Activated CD4-positive, alpha-beta T cell treated with anti-CD3 and anti-CD28 coated beads, Interleukin-2, amount 10 ng/mL, durations not matched to agents 7 days and 5 days (primary cell): ENCODE measurements around the gene AKR1B1. TPM values are rescaled to one million over a fixed set of nuclear protein-coding genes. Genes with fewer than 3 reads are reported as not detected.

Experiments
- CTCF ChIA-PET: fragments of 350-600 bp; sonication (Branson Sonifier 250); formaldehyde crosslinking; loops from one replicate; lab custom pipeline; 2021; ENCODE audit warnings: antibody characterized with exemption; lab: Charles Lee
- POLR2A ChIA-PET: fragments of 350-600 bp; sonication (Branson Sonifier 250); formaldehyde crosslinking; loops from one replicate; lab custom pipeline; 2021; ENCODE audit warnings: antibody characterized with exemption; lab: Charles Lee
- DNase-seq: peaks from one replicate; pipeline ENCODE4 v3.0.0-alpha.2; 2020
- H3K27ac Mint-ChIP-seq: one replicate; pipeline ENCODE4 v1.8.0; 2021; ENCODE audit warnings: mild to moderate bottlenecking, moderate library complexity, mixed read lengths
- H3K27me3 Mint-ChIP-seq: one replicate; pipeline ENCODE4 v1.8.0; 2021; ENCODE audit warnings: mixed read lengths
- H3K36me3 Mint-ChIP-seq: one replicate; pipeline ENCODE4 v1.8.0; 2021; ENCODE audit warnings: low read depth, mixed read lengths
- H3K4me1 Mint-ChIP-seq: one replicate; pipeline ENCODE4 v1.8.0; 2021; ENCODE audit warnings: mixed read lengths
- H3K4me3 Mint-ChIP-seq: one replicate; pipeline ENCODE4 v1.8.0; 2021; ENCODE audit warnings: mild to moderate bottlenecking, moderate library complexity, mixed read lengths
- H3K9me3 Mint-ChIP-seq: one replicate; pipeline ENCODE4 v1.8.0; 2021; ENCODE audit warnings: mixed read lengths
- total RNA-seq, 2 experiments: library from RNA; stranded (reverse); gene quantifications; one replicate each; pipeline ENCODE4 v1.2.3, GENCODE V29; 2021

AKR1B1 gene
- total RNA-seq, 2 experiments from 2014 or later, result 98.1 to 106 TPM

DNA sequence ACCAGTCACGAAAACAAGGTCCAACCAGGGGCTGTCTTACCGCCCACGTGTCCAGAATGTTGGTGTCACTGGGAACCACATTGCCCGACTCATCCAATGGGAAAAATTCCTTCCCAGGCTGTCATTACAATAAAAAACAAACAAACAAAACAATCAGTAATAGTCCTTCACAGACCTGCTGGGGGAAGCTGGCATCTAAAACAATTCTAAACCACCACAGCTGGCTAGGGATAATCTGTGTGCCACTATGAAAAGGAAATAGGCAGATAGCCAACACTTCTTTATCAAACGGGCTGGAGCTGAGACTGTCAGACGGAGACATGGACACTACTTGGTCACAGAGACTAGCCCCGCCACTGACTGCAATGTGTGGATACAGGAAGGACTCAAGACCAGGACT, 9.2 kb downstream of the AKR1B1 start:
- Mint-ChIP-seq H3K27ac (no peak overlapping the region), H3K27me3 (no peaks in the 10 kb centered on the region), H3K4me1 (peaks cover 23% of the 10 kb centered on the region), H3K9me3 (no peaks in the 10 kb centered on the region), H3K36me3 (peaks cover 46% of the 10 kb centered on the region), H3K4me3 (no peak overlapping the region)
- DNase-seq, result no peak
- CTCF ChIA-PET, result interaction anchor here (0.9 kb wide), 1 partner anchor 10 kb away, joined by 5 read pairs; the partner anchor contains the start of gene AKR1B1
- POLR2A ChIA-PET, result no interaction called here

DNA sequence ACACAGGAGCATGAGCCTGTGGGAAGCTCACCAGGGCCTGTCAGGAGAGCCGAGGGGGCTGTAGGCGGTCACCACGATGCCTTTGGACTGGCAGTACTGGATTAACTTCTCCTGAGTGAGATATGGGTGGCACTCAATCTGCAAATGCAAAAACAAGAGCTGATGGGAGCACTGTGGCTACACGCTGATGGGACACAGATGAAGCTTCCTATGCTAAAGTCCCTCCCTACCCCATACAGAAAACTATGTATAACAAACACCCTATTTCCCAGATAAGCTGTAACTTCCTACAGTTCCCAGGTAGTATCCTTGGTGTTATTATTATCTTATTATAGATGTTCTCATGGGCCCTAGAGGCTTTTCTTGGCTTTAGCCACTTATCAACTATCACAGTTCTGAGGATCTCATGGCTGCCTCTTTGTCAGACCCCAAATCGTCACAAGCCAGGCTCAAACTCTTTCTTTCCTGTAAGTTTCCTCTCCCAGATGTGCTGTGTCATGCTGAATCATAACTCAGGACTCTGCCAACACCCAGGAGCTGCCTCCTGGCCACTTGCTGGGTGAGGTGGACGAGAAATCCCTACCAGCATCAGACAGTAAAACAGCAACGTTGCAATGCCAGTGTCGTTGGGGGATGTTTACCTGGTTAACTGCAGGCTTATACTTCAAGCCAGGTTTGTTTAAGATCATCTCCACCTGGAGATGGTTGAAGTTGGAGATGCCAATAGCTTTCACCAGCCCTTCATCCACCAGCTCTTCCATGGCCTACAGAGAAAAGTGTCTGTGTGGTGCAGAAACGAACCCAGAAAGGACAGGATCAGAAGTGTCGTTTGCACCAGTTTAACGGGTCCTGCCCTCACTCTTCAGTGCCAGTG, 10.3 kb downstream of the AKR1B1 start:
- Mint-ChIP-seq H3K36me3 (peaks cover 47% of the 10 kb centered on the region), H3K4me3 (no peak overlapping the region), H3K4me1 (peaks cover 12% of the 10 kb centered on the region), H3K27me3 (no peaks in the 10 kb centered on the region), H3K9me3 (no peaks in the 10 kb centered on the region), H3K27ac (no peak overlapping the region)
- DNase-seq, result no peak
- CTCF ChIA-PET, result interaction anchor here (0.7 to 1.7 kb wide), 3 partner anchors 10 to 223 kb away, joined by 3 to 11 read pairs (median 5); partner anchors contain the start of gene AKR1B1
- POLR2A ChIA-PET, result no interaction called here

DNA sequence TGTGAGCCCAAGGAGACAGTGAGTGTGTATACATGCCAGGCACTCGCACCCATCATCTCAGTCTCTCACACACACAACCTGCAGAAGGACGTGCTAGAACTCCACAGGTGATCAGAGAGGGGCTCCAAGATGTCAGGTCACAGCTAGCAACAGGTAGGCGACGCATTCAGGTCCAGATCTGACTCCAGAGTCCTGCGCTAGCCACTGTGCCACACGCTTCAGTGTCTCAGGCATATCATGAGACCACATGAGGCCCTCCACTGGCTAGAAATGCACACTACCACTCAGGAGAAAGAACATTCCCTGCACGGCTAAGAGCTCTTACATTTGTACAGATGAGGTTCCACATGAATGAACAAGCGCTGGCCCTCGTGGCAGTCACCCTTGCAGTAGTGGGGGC, 11.5 kb downstream of the AKR1B1 start:
- peaks cover 3% of the 10 kb centered on the region for H3K4me1 Mint-ChIP-seq
- DNase-seq, result no peak
- H3K27ac Mint-ChIP-seq, result no peak overlapping the region
- no peak overlapping the region for H3K4me3 Mint-ChIP-seq
- peaks cover 45% of the 10 kb centered on the region for H3K36me3 Mint-ChIP-seq
- POLR2A ChIA-PET, result no interaction called here
- H3K27me3 Mint-ChIP-seq, result no peaks in the 10 kb centered on the region
- CTCF ChIA-PET, result interaction anchor here (2.1 to 2.9 kb wide), 2 partner anchors 10 to 15 kb away, joined by 8 to 14 read pairs; no protein-coding TSS in a partner anchor
- H3K9me3 Mint-ChIP-seq, result no peaks in the 10 kb centered on the region

DNA sequence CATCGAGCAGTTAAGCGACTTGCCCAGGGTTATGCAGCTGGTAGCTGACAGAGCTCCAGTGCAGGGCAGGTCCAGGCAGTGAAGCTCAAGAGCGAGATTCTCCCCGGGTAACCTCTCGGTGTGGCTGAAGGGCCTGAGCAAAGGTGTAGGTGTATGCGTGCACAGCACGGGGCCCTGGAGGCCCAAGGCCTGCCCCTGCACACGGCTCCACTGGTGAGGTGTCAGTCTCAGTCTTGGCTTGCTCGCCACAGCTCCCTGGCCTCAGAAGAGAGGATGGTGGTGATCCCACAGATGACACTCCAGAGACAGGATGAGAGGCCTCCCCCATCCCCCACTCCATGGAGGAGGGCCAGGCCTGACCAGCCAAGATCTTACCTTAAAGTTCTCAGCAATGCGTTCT, 12.0 kb downstream of the AKR1B1 start:
- Mint-ChIP-seq H3K27ac (no peak overlapping the region), H3K4me1 (no peaks in the 10 kb centered on the region), H3K9me3 (no peaks in the 10 kb centered on the region), H3K4me3 (no peak overlapping the region), H3K27me3 (no peaks in the 10 kb centered on the region), H3K36me3 (peaks cover 41% of the 10 kb centered on the region)
- CTCF ChIA-PET, result interaction anchor here (1.0 to 2.9 kb wide), 4 partner anchors 8 to 16 kb away, joined by 3 to 14 read pairs (median 6); no protein-coding TSS in a partner anchor
- POLR2A ChIA-PET, result no interaction called here
- no peak for DNase-seq

DNA sequence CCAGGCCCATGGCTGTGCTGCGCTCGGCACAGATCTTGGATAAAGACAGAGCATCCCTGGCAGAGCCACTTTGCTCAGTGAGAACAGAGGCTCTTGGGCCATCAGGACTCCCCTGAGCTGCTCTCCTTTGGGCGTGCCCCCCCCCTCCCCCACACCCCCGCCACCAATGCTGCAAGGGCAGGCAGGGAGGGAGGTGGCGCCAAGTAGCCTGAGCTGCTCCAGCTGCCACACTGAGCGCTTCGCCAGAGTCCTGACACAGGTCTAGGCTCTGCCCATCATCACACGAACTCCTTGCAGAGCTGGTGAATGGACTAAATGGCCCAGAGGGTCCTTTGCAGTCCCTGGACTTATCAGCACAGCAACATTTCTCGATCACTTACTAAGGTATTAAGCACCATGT, 12.5 kb downstream of the AKR1B1 start:
- Mint-ChIP-seq H3K27ac (no peak overlapping the region), H3K36me3 (peaks cover 43% of the 10 kb centered on the region), H3K9me3 (no peaks in the 10 kb centered on the region), H3K27me3 (no peaks in the 10 kb centered on the region), H3K4me1 (no peaks in the 10 kb centered on the region), H3K4me3 (no peak overlapping the region)
- DNase-seq, result no peak
- POLR2A ChIA-PET, result no interaction called here
- CTCF ChIA-PET, result interaction anchor here (1.0 to 2.9 kb wide), 4 partner anchors 9 to 16 kb away, joined by 3 to 14 read pairs (median 6); no protein-coding TSS in a partner anchor

DNA sequence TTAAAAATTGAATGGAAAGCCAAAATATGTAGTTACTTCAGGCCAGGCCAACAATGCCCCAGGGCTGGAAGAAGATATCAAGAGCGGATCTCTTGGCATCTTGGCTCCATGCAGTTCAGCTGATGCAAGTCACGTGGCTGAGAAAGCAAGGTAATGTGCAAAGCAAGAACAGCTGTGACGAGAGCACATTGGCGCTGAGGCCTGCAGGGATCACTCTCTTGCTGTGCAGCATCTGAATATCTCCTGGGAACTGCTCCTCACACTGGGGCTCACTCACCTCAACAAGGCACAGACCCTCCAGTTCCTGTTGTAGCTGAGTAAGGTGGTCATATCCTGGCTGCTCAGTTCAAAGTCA, 14.0 kb downstream of the AKR1B1 start:
- Mint-ChIP-seq H3K4me1 (no peaks in the 10 kb centered on the region), H3K9me3 (no peaks in the 10 kb centered on the region), H3K27me3 (no peaks in the 10 kb centered on the region), H3K27ac (no peak overlapping the region), H3K36me3 (peaks cover 55% of the 10 kb centered on the region), H3K4me3 (no peak overlapping the region)
- no peak for DNase-seq
- POLR2A ChIA-PET, result no interaction called here
- CTCF ChIA-PET, result interaction anchor here (2.9 kb wide), 1 partner anchor 12 kb away, joined by 14 read pairs; no protein-coding TSS in a partner anchor

DNA sequence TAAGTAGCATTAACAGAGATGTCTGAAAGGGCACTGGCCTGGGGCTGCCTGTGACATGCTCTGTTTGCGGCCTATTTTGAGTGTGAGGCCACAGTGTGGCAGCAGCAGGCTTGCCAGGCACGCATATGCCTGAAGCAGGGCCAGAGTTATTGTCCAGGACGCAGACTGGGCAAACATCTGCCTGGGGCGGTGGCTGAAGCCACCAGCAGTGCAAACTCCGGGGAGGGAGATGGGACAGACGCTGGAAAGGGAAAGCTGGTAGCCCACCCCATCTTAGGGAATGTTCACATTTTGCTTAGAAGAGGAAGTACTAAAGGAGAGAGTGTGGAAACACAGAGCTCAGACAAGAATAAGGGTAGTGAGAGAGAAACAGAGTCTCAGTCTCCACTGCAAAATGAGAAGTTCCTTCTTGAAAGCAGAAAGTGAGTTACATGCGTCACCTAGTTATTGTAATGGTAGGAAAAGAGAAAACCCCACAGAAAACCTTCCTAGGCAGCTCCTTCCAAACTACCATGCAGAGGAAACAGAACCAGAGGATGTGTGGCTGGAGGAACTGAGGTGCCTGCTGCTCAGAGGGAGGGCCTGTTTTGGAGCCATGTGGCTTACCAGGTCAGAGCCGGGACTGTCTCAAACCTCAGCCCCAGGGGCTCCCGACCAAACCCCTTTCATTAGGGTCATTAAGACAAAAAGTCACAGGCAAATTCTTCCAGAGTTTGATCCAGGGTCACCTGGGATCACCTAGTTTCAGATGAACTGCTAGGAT, 14.5 kb downstream of the AKR1B1 start:
- Mint-ChIP-seq H3K9me3 (no peaks in the 10 kb centered on the region), H3K4me1 (no peaks in the 10 kb centered on the region), H3K4me3 (no peak overlapping the region), H3K27ac (no peak overlapping the region), H3K36me3 (peaks cover 49% of the 10 kb centered on the region), H3K27me3 (no peaks in the 10 kb centered on the region)
- CTCF ChIA-PET, result interaction anchor here (0.6 to 2.9 kb wide), 3 partner anchors 11 to 15 kb away, joined by 5 to 14 read pairs (median 6); partner anchors contain the start of gene AKR1B1
- DNase-seq, result no peak
- POLR2A ChIA-PET, result no interaction called here

DNA sequence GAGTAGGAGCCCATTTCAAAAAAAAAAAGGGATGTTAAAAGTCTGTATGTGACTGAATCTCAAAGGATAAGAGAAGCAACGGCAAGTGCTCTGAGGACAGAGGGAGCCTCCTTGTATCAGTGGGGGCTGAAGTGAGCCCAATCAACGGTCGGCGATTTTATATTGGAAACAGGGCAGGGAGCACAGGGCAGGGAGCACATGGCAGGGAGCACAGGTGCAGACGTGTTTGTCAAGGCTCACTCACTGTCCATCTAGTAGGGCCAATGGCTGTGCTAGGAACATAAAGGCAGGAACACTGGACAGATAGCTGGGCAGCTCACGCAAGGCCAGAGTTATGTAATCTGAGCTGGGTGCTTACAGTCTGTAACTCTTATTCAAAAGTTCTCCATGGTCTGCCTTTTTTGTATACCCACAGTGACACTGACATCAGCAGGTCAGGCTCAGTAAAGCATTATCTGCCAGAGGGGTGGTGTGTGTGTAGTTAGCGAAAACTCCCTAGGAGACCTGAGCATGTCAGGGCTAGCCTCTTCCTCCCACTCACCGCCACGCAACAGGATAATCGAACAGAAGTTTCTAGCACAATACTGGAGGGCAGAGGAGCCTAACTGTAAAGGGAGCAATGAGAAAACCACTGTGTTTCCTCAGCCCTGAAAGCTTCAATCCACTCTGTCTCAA, 15.4 kb downstream of the AKR1B1 start:
- Mint-ChIP-seq H3K27ac (no peak overlapping the region), H3K36me3 (peaks cover 42% of the 10 kb centered on the region), H3K27me3 (no peaks in the 10 kb centered on the region), H3K4me1 (no peaks in the 10 kb centered on the region), H3K9me3 (peaks cover 2% of the 10 kb centered on the region), H3K4me3 (no peak overlapping the region)
- no peak for DNase-seq
- ChIA-PET POLR2A (no interaction called here), CTCF (interaction anchor here (1.2 to 2.5 kb wide), 2 partner anchors 11 to 16 kb away, joined by 6 to 11 read pairs; partner anchors contain the start of gene AKR1B1)

DNA sequence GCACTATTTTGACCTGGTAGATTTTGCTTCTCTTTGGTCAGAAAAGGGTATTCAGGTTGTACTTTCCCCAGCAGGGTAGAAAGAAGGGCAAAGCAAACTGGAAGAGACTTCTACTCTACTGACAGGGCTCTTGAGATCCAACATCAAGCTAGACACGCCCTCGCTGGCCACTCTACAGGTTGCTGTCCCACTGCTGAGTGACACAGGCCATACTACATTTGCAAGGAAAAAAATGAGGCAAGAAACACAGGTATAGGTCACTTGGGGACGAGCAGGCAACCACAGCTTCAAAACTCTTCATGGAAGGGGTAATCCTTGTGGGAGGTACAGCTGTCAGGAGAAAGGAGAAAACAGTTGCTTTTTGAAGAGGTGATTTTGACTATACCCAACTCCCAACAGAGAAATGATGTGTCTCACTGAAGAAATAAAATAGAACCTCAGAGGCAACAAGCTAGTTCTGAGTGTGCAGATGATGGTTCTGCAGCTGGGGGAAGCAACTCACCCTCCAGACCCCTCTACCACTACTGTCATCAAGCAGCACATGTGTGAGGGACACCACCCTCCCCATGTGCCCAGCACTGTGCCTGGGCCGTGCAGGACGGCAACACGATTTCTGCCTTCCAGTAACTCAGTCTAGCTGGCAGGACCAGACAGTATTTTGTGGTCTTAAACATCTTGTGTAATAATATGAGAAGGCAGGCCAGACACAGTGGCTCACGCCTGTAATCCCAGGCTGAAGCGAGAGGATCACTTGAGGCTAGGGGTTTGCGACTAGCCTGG, 16.3 kb downstream of the AKR1B1 start:
- DNase-seq, result no peak
- H3K27ac Mint-ChIP-seq, result no peak overlapping the region
- H3K9me3 Mint-ChIP-seq, result peaks cover 2% of the 10 kb centered on the region
- CTCF ChIA-PET, result interaction anchor here (0.6 to 2.5 kb wide), 3 partner anchors 10 to 1353 kb away, joined by 3 to 11 read pairs (median 3); no protein-coding TSS in a partner anchor
- peaks cover 36% of the 10 kb centered on the region for H3K36me3 Mint-ChIP-seq
- no peaks in the 10 kb centered on the region for H3K4me1 Mint-ChIP-seq
- H3K27me3 Mint-ChIP-seq, result no peaks in the 10 kb centered on the region
- POLR2A ChIA-PET, result no interaction called here
- H3K4me3 Mint-ChIP-seq, result no peak overlapping the region

DNA sequence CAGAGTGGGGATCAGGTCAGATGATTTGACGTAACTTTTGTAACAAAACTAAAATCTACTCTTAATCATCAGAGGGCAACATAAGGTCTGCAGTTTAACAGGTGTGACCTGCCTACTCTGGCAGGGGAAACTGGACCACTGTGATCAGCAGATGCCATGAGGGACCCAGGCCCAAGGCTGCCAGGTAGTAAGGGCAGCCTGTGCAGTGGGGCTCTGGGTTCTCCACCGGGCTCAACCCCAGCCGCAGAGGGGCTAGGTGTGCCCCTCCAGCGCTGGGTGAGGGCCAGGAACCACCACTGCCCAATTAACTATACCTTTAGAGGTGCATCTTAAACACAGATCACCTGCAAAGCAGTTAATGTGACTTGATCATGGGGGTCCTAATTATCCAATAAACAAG, 17.6 kb downstream of the AKR1B1 start:
- ChIA-PET POLR2A (no interaction called here), CTCF (interaction anchor here (1.2 kb wide), 1 partner anchor 9 kb away, joined by 6 read pairs; no protein-coding TSS in a partner anchor)
- no peak overlapping the region for H3K4me3 Mint-ChIP-seq
- no peaks in the 10 kb centered on the region for H3K4me1 Mint-ChIP-seq
- H3K27ac Mint-ChIP-seq, result no peak overlapping the region
- peaks cover 2% of the 10 kb centered on the region for H3K9me3 Mint-ChIP-seq
- peaks cover 28% of the 10 kb centered on the region for H3K36me3 Mint-ChIP-seq
- no peak for DNase-seq
- H3K27me3 Mint-ChIP-seq, result no peaks in the 10 kb centered on the region

DNA sequence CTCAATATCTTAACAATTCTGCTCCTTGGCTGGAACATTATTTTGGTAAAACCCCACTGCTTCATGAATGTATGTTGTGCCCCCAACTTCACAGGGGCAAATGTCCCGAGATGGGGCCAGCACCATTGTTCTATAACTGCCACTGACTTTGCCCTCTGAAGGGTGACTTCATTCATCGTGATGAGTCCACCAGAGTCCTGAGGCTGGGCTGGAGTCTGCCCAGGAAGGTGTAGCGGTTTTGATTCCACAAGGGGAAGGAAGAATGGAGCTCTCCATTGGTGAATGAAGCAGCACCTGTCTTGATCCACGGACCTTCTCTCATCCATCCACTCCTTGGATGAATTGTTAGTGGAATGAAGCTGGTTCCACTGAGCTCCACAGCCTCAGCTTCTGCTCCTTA, 18.4 kb downstream of the AKR1B1 start:
- ChIA-PET POLR2A (no interaction called here), CTCF (interaction anchor here (0.8 to 1.2 kb wide), 2 partner anchors 8 to 11 kb away, joined by 3 to 6 read pairs; no protein-coding TSS in a partner anchor)
- H3K4me1 Mint-ChIP-seq, result no peaks in the 10 kb centered on the region
- H3K27me3 Mint-ChIP-seq, result no peaks in the 10 kb centered on the region
- peaks cover 2% of the 10 kb centered on the region for H3K9me3 Mint-ChIP-seq
- peaks cover 24% of the 10 kb centered on the region for H3K36me3 Mint-ChIP-seq
- H3K27ac Mint-ChIP-seq, result no peak overlapping the region
- DNase-seq, result no peak
- H3K4me3 Mint-ChIP-seq, result no peak overlapping the region
